ENCODE data around the gene ZMYM4. TPM values are rescaled to one million over a fixed set of nuclear protein-coding genes. Genes with fewer than 3 reads are reported as not detected.

ZMYM4 gene
- total RNA-seq, 4 donors from 2014 or later = 10.6 to 33.8 (median 25.6) TPM

DNA sequence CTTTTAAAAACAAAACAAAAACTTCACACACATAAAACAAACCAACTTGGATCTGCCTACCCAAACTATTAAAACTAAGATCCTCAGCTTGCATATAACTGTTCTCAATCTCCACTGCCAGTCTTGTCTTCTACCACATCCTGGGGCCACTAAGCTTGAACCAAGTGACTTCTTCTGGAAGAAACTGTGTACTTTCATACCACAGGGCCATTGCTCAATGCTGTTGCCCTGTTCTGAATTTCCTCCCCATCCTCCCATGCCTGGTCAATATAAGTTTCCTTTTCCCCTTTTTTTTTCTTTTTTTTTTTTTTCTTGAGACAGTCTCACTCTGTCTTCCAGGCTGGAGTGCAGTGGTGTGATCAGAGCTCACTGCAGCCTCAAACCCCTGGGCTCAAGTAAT lies 178.8 kb downstream of the ZMYM4 start:
- no peak overlapping the region for H3K27ac ChIP-seq
- no peak for TF ChIP-seq POLR2A (IDR thresholded peaks at IDR 0.05)
- TF ChIP-seq, protein P1, sequence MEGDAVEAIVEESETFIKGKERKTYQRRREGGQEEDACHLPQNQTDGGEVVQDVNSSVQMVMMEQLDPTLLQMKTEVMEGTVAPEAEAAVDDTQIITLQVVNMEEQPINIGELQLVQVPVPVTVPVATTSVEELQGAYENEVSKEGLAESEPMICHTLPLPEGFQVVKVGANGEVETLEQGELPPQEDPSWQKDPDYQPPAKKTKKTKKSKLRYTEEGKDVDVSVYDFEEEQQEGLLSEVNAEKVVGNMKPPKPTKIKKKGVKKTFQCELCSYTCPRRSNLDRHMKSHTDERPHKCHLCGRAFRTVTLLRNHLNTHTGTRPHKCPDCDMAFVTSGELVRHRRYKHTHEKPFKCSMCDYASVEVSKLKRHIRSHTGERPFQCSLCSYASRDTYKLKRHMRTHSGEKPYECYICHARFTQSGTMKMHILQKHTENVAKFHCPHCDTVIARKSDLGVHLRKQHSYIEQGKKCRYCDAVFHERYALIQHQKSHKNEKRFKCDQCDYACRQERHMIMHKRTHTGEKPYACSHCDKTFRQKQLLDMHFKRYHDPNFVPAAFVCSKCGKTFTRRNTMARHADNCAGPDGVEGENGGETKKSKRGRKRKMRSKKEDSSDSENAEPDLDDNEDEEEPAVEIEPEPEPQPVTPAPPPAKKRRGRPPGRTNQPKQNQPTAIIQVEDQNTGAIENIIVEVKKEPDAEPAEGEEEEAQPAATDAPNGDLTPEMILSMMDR (IDR thresholded peaks at IDR 0.05) = no peak
- no peaks in the 10 kb centered on the region for H3K27me3 ChIP-seq
- peaks cover 9 to 94% (median 11%) of the 10 kb centered on the region in 3 donors for H3K36me3 ChIP-seq
- no peak for DNase-seq
- intact Hi-C loops (cut with DNase I) = no loop called here
- H3K4me3 ChIP-seq = no peak overlapping the region
- peaks cover 16 to 41% (median 32%) of the 10 kb centered on the region in 3 donors for H3K4me1 ChIP-seq
- no peaks in the 10 kb centered on the region for H3K9me3 ChIP-seq

DNA sequence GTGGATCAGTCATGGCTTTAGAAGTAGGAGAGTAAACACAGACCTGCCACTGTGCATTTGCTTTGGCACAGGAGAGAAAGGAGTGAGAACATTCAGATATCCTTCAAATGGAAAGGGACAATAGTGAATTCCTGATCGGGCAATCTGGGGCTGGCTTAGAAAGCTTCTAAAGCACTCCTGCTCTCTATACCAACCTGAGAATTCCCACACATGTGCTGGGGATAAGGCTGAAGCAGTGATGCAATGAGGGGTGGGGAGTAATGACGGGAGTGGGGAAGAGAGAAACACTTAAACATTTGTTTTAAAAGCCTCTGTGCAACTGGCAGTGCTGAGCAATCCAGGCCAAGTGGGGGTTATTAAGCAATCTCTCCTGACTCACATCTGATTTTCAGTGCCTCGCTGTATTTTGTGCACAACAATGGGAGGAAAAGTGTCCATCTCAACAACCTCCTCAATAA lies 179.9 kb downstream of the ZMYM4 start:
- peak overlapping the region in 1 of 4 donors; percentile 75 for H3K27ac ChIP-seq
- no peak for DNase-seq
- WGBS, 2 donors = 24 to 35% methylated on average over 3 of the region's 3 CpGs
- no peak for TF ChIP-seq POLR2A (IDR thresholded peaks at IDR 0.05)
- TF ChIP-seq, protein P1 (IDR thresholded peaks at IDR 0.05) = no peak
- intact Hi-C loops (cut with DNase I) = no loop called here
- no peak overlapping the region for H3K4me3 ChIP-seq
- no peaks in the 10 kb centered on the region for H3K27me3 ChIP-seq
- H3K36me3 ChIP-seq = peaks cover 9 to 94% (median 11%) of the 10 kb centered on the region in 3 donors
- H3K9me3 ChIP-seq = no peaks in the 10 kb centered on the region
- H3K4me1 ChIP-seq = peaks cover 20 to 41% (median 31%) of the 10 kb centered on the region in 3 donors

DNA sequence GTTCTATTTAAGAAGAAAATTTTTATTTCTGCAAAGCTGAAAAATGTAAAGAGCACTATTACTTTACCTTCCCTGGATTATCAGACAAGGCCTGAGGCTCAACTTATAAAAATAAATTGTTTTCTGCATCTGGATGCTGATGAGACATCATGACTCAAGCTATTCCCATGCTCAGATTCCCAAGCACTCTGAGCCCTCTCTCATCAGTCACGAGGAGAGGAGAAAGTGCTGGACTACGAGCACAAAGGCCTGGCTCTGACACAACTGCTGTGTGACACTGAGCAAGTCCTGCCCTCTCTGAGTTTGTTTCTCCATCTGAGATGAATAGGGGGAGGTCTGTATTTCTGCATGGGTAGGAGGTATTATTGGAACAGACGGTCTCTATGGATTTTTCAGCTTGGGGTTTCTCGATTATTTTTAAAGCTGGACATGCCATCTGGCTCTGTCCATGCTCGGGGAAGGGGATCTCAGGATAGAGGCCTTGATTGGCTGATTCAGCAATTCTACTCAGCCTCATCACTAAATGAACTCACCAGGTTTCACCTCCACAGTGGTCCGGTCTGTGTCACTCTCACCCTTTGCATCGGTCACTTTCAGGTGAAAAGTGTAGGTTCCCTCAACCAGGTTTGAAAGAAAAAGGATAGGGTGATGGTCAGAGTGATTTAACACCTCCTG lies 181.0 kb downstream of the ZMYM4 start:
- 82 to 89% methylated on average over 5 to 7 of the region's 7 CpGs for WGBS, 2 donors
- no peak for DNase-seq
- no peaks in the 10 kb centered on the region for H3K9me3 ChIP-seq
- intact Hi-C loops (cut with DNase I) = loop anchor here (5.0 kb wide), 1 partner anchor 113 kb away; no protein-coding TSS in a partner anchor
- no peaks in the 10 kb centered on the region for H3K27me3 ChIP-seq
- no peak overlapping the region for H3K4me3 ChIP-seq
- peaks cover 20 to 51% (median 36%) of the 10 kb centered on the region in 3 donors for H3K4me1 ChIP-seq
- H3K36me3 ChIP-seq = peaks cover 9 to 94% (median 11%) of the 10 kb centered on the region in 3 donors
- H3K27ac ChIP-seq = peak overlapping the region in 1 of 4 donors; percentile 36
- no peak for TF ChIP-seq POLR2A (IDR thresholded peaks at IDR 0.05)
- TF ChIP-seq, protein P1 (IDR thresholded peaks at IDR 0.05) = no peak

DNA sequence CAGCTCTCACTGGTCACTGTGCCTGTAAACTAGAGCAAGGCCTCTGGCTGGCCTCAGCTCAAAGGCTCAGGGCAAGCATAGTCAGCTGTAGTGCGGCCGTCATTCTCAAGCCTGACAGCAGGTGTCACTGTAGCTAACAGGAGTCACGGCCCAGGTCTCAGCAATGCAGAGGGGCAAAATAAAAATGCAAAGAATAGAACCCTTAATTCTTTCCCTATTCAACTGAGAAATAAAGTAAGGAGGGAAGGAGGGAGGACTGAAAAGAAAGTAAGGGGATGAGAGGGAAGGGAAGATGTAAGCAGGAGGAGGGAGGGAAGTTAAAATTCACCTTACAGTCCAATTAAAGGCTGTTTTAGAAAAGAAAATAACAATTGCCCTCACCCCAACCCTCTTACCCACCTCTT lies 182.6 kb downstream of the ZMYM4 start:
- Histone ChIP-seq H3K27me3 (no peaks in the 10 kb centered on the region), H3K27ac (peak overlapping the region in 3 of 4 donors; percentile 48 to 80 (median 70)), H3K4me3 (no peak overlapping the region), H3K4me1 (peaks cover 20 to 58% (median 41%) of the 10 kb centered on the region in 3 donors), H3K9me3 (no peaks in the 10 kb centered on the region), H3K36me3 (peaks cover 9 to 92% (median 11%) of the 10 kb centered on the region in 3 donors)
- TF ChIP-seq, protein P1 (IDR thresholded peaks at IDR 0.05) = peak; percentile 58 to 89 (median 84)
- TF ChIP-seq POLR2A (IDR thresholded peaks at IDR 0.05) = no peak
- DNase-seq = no peak
- 0 to 5% methylated on average over 1 to 3 of the region's 3 CpGs for WGBS, 2 donors
- intact Hi-C loops (cut with DNase I) = loop anchor here (5.0 kb wide), 1 partner anchor 111 kb away; no protein-coding TSS in a partner anchor

DNA sequence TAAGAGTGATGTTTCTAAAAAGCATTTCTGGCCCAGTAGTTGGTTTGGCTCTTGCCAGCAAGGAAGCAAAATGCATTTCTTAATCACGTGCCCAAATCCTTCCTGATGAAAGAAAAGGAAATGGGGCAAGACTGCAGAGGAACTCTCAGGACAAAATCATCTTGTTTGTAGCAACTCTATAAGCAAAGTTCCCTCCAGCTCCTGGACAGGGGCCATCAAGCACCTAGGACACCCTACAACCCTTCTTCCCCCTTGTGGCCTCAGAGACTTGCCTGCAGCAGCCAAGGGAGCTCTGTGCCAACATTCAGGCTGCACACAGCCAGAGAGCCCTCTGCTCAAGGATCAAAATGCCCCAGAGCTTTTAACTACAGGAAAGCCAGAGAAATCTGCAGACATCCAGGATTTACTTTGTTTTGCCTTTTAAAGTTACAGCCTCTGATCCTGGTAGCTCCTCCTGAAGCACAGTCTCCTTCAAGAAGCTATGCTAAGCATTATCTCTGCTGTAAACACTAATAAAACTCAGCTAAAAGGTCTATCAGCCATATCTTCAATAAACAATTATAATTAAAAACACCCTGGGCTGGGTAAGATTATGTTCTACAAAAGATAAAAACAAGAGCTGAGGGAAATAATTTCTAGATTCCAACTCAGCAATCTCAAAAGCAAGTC lies 183.7 kb downstream of the ZMYM4 start:
- Histone ChIP-seq H3K27me3 (no peaks in the 10 kb centered on the region), H3K36me3 (peaks cover 3 to 92% (median 11%) of the 10 kb centered on the region in 3 donors), H3K4me1 (peaks cover 20 to 58% (median 41%) of the 10 kb centered on the region in 3 donors), H3K27ac (peak overlapping the region; percentile 16 to 80 (median 59)), H3K9me3 (no peaks in the 10 kb centered on the region), H3K4me3 (no peak overlapping the region)
- TF ChIP-seq POLR2A (IDR thresholded peaks at IDR 0.05) = no peak
- TF ChIP-seq, protein P1 (IDR thresholded peaks at IDR 0.05) = no peak
- DNase-seq = no peak
- intact Hi-C loops (cut with DNase I) = loop anchor here (5.0 kb wide), 1 partner anchor 110 kb away; no protein-coding TSS in a partner anchor
- WGBS, 2 donors = 0 to 20% methylated on average over 1 of the region's 1 CpG

Data from esophagus squamous epithelium (tissue), 5 donors.